ENCODE results near the gene C19orf73.
"Not testable (repeated sequence)": the region's sequence is repeated elsewhere in the genome, so short reads cannot be mapped to it uniquely, and the experiment has no call there.

Gene C19orf73

DNA sequence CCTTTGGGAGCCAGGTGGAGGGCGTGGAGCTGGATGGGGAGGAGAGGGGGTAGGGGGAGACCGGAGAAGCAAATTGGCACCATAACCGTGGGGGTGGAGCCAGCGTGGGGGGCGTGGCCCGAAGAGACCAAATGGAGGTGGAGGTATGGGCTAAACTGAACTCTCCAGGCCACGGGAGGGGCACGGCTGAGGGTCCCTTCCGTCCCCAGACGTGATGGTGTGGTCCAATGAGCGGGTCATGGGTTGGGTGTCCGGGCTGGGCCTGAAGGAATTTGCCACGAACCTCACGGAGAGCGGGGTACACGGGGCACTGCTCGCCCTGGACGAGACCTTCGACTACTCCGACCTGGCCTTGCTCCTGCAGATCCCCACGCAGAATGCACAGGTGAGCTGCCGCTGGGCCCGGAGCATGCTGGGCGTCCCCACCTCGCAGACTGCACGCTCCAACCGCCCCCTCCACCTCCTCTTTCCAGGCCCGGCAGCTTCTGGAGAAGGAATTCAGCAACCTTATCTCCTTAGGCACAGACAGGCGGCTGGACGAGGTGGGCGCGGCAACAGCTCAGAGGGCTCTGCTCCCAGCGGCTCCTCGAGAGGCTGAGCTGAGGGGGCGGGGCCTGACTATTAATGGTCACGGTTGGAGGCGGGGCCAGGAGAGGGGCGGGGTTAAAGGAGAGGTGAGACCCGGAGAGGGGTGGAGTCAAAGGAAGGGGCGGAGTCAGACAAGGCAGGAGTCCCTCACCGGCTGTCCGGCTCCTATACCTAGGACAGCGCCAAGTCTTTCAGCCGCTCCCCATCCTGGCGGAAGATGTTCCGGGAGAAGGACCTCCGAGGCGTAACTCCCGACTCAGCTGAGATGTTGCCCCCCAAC, 30.1 kb upstream of the C19orf73 start:
- DNase-seq = peak; percentile 92

GRCh38 chr19:49148044-49148682, 29.2 kb upstream of the C19orf73 start:
- DNase-seq = no peak

- not testable (repeated sequence) for DNase-seq
Measured at GRCh38 chr19:49146408-49146770, 27.4 kb upstream of the C19orf73 start.

- DNase-seq = peak; percentile 61
Measured at GRCh38 chr19:49145573-49146407, 26.8 kb upstream of the C19orf73 start.

DNA sequence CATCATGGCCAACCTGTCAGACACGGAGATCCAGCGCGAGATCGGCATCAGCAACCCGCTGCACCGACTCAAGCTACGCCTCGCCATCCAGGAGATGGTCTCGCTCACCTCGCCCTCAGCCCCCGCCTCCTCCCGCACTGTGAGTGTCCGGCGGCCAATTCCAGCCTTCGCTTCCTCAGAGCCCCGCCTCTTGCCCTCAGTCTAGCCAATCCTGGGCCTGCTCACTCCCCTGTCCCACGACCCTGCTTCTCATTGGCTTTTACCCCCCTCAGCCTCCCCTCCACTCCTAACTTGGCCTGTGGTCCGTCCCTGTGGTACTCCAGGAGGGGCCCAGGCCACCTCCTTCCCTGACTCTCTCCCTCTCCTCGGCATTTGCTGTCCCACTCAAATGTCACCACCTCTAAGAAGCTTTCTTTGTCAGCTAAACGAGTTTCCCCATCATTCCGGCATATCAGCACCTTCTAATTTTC, 24.0 kb upstream of the C19orf73 start:
- peak; percentile 76 for DNase-seq

- no peak for DNase-seq
Measured at GRCh38 chr19:49141352-49141751, 22.4 kb upstream of the C19orf73 start.

DNA sequence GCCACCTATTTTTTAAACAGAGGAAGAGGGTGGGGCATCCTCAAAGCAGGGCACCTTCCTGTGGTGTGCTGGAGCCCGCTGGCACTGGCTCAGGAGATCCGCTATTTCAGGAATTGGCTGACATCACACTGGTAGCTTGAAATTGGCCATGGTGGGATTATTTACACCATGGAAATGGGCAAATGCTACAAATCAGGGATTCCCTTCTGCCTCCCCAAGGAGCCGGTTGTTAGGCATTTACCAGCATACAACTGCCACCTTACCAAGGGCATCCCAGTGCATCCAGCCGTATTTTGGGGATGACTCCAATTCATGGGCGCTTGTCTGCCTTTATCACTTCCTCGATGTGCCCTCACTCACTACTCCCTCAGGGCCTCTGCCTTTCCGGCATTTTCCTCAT, 22.0 kb upstream of the C19orf73 start:
- no peak for DNase-seq

GRCh38 chr19:49136771-49137171, 17.8 kb upstream of the C19orf73 start:
- no peak for DNase-seq

DNA sequence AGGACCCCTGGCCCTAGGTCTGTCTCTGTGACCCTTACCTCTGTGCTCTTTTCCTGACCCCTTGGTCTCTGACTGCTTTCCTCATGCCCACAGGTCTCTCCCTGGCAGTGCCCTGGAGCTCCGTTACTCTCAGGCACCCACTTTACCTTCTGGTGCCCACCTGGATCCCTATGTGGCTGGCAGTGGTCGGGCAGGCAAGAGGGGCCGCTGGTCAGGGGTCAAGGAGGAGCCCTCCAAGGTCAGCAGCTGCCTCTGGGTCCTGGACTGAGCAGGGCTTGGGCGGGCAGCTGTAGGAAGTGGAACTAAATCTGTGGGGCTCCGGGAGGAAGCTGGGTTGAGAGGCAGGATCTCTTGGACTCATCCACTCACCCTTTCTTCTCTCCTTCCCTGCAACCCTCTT, 16.7 kb upstream of the C19orf73 start:
- DNase-seq = no peak

DNA sequence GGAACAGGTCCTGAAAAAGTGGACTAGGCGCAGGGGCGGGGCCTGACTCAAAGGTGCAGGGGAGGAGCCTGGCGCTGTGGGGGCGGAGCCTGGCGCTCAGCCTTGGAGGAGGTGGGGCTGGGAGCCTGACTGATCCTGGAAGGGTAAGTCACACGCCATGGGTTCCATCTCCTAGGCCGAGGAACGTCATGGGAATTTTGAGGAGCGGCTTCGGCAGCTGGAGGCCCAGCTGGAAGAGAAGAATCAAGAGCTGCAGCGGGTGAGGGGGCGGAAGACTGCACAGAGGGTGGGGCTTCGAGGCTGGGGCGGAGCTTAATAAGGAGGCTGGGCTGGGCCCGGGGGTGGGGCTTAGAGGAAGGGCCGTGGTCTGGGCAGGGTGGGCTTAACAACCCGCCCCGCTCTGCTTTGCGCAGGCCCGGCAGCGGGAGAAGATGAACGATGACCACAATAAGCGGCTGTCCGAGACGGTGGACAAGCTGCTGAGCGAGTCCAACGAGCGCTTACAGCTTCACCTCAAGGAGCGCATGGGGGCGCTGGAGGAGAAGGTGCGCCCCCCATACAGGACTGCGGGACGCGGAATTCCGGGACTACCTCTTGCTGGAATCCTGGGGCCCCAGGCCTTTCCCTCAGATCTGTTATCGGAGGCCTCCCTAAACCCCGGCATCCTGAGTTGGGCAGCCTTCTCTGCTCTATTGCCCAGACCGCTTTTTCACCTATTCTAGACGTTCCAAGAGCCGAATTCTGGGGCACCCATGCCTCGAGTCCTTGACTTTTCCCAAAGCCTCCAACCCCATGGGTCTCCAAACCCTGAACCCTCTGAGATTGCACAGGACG, 14.9 kb upstream of the C19orf73 start:
- DNase-seq = peak; percentile 83

- DNase-seq = peak; percentile 62
Measured at GRCh38 chr19:49132974-49133609, 14.1 kb upstream of the C19orf73 start.

- DNase-seq = no peak
Measured at GRCh38 chr19:49130325-49130724, 11.4 kb upstream of the C19orf73 start.

DNA sequence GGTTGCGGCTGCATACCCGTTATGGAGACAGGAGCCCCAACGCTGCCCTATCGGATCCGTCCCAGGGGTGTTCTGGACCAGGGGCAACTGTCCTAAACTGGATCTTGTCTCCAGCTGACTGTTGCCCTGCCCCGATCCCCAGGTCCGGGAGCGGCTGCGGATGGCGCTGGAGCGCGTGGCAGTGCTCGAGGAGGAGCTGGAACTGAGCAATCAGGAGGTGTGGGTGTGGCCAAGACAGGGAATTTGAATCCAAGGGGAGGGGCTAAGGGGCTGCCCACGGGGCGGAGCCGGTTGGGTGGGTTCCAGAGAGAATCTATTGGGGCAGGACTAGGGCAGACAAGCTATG, 10.3 kb upstream of the C19orf73 start:
- no peak for DNase-seq

DNA sequence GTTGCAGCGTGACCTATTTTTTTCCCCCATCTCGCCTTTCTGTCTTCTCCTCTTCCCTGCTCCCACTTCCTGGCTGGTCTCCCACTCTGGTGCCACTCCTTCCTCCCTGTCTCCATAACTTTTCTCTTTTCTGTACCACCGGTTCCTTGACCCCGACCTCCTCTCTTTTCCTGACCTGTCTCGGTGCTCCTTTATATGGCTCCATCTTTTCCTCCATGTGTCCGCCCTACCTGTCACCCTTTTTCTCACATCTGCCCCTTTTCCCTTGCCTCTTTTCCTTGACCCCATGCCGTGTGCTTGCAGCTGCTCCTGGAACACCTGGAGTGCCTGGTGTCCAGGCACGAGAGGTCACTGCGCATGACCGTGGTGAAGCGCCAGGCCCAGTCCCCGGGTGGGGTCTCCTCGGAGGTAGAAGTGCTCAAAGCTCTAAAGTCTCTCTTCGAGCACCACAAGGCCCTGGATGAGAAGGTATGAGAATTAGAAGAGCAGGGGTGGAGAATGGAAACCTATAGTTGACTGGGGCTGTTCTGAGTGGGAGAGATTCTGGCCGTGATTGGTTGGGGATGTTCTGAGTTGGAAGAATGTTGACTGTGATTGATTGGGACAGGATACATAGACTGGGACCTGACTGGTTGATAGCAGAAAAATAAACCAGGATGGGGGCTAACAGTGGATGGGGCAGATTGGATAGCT, 9.7 kb upstream of the C19orf73 start:
- peak; percentile 62 for DNase-seq

- peak; percentile 96 for DNase-seq
Measured at GRCh38 chr19:49127674-49128544, 9.0 kb upstream of the C19orf73 start.

DNA sequence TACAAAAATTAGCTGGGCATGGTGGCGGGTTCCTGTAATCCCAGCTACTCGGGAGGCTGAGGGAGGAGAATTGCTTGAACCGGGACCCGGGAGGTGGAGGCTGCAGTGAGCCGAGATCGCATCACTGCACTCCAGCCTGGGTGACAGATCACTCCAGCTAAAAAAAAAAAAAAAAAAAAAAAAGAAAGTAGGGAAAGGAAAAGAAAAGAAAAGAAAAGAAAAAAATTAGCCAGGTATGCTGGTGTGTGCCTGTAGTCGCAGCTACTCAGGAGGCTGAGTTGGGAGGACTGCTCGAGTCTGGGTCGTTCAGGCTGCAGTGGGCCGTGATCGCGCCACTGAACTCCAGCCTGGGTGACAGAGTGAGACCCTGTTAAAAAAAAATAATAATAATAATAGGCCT, 8.3 kb upstream of the C19orf73 start:
- DNase-seq = not testable (repeated sequence)

DNA sequence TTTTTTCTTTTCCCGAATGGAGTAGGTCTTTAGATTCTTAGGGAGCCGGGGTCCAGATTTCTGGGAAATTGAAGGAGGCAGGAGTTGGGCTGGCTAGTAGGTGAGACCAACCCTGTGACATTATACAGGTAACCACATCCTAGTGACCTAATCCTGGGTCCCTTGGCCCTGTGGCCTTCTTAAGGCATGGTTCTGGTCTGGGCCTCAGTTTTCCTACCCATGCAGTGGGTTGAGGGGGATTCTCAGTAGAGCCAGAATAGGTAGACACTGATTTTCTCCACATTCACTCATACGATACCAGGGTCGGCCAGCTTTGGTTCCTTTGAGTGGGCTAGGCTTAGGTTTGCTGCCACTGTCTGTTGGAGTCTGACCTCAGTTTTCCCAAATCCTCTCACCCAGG, 7.6 kb upstream of the C19orf73 start:
- no peak for DNase-seq

DNA sequence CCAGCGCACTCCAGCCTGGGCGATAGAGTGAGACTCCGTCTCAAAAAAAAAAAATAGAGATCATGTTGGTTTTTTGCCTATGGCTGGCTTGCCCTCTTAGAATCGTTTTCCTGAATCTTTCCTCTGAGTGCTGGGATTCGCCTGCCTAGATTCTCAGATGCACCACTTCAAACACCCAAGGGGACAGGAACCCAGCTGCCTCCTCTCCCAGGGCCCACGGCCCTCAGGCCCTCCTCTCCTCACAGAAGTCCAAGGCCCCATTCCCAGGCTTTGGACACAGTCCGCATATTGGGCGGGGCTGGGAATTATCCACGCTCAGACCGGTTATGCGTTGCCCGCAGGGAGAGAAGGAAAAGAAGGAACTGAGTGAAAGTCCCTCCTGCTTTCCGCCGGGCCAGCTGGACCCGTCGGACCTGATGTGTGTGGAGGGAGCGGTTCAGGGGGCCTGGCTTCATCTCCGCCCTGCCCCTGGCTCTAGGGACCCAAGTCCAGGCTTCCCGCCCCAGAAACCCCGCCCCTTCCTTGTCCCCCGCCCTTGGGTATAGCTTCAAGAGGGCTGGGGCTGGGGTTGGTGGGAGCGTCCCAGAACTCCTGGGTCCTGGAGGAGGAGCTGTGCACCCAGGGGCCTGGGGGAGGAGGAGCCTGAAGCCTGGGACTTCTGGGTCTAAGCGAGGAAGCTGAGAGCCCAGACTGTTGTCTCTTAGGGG, 6.2 kb upstream of the C19orf73 start:
- DNase-seq = peak; percentile 64

DNA sequence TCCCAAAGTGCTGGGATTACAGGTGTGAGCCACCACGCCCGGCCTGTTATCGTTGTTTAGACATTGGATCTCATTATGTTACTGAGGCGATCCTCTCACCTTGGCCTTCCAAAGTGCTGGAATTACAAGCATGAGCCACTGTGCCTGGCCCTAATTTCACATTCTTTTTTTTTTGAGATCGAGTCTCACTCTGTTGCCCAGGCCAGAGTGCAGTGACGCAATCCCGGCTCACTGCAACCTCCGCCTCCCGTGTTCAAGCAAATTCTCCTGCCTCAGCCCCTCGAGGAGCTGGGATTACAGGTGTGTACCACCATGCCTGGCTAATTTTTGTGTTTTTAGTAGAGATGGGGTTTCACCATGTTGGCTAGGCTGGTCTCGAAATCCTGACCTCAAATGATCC, 4.3 kb upstream of the C19orf73 start:
- DNase-seq = not testable (repeated sequence)

DNA sequence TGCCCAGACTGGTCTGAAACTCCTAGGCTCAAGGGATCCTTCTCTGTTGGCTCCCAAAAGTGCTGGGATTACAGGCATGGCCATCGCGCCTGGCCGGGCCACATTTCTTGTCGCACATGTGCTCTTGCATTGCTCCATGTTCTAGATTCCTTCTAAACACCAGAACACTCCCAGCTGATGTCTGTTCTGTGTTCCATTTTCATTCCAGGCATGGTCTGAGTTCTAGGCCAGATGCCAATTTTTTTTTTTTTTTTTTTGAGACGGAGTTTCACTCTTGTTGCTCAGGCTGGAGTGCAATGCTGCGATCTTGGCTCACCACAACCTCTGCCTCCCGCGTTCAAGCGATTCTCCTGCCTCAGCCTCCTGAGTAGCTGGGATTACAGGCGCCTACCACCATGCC, 2.9 kb upstream of the C19orf73 start:
- DNase-seq = not testable (repeated sequence)

Data from NCI-H146 (cell line).